ENCODE results near the gene DNAAF5. TPM values are rescaled to one million over a fixed set of nuclear protein-coding genes. Genes with fewer than 3 reads are reported as not detected.

The DNAAF5 gene
- total and polyA plus RNA-seq, 2 of the 4 experiments (the other 2 are of a cell fraction), result 12.4 to 32.6 TPM

GRCh38 chr7:750111-750905, 23.8 kb downstream of the DNAAF5 start:
- ChIA-PET CTCF (no interaction called here), POLR2A (ENCODE audit: unreplicated experiment) (no interaction called here)
- Histone ChIP-seq H3K14ac (replicated peaks; ENCODE audit: low read depth, low read length) (no peak overlapping the region), H2BK20ac (ENCODE audit: low read depth, low read length) (no peak overlapping the region), H2AFZ (replicated peaks; ENCODE audit: low read length, poor library complexity) (no peak overlapping the region), H4K20me1 (ENCODE audit: insufficient read depth, low read length) (peaks cover 6% of the 10 kb centered on the region), H3K27me3 (ENCODE audit: control insufficient read depth, insufficient read depth, low read length) (no peaks in the 10 kb centered on the region), H4K5ac (ENCODE audit: low read depth, low read length) (no peak overlapping the region), H2AK5ac (ENCODE audit: low read depth, low read length) (no peak overlapping the region), H4K8ac (ENCODE audit: low read depth in 2 of 2, low read length in 2 of 2) (no peak overlapping the region), H2BK120ac (ENCODE audit: low read depth, low read length) (no peak overlapping the region), H2BK5ac (ENCODE audit: low read depth, low read length, poor library complexity, severe bottlenecking) (no peak overlapping the region), H3K36me3 (ENCODE audit: control insufficient read depth, insufficient read depth, low read length) (peaks cover 26% of the 10 kb centered on the region), H3K9ac (ENCODE audit: low read depth, low read length) (no peak overlapping the region), H3K27ac (ENCODE audit: insufficient read depth, low read length) (no peak overlapping the region), H3K4me3 (ENCODE audit: insufficient read depth, low read depth, low read length) (no peak overlapping the region), H3K4ac (ENCODE audit: low read depth, low read length) (no peak overlapping the region), H3K79me1 (ENCODE audit: low read depth in 1 of 2, low read length in 2 of 2) (peaks cover 14 to 40% of the 10 kb centered on the region in 2 experiments; a peak in 3 of 4 replicates), H2AK9ac (replicated peaks; ENCODE audit: low read depth, low read length, poor library complexity) (no peak overlapping the region), H3K18ac (ENCODE audit: low read depth, low read length) (no peak overlapping the region), H3K56ac (ENCODE audit: extremely low read depth, insufficient read depth, low read length) (no peak overlapping the region), H3K4me2 (ENCODE audit: low read depth, low read length) (no peak overlapping the region), H4K91ac (ENCODE audit: insufficient read depth, low read depth, low read length) (no peak overlapping the region), H3K9me3 (ENCODE audit: control insufficient read depth, insufficient read depth, low read length) (no peaks in the 10 kb centered on the region), H3K9me1 (ENCODE audit: insufficient read depth, low read length) (peaks cover 10% of the 10 kb centered on the region; the same call in 1 of the 2 replicates), H2BK15ac (ENCODE audit: low read depth, low read length) (no peak overlapping the region), H3K23ac (ENCODE audit: low read depth, low read length) (no peak overlapping the region), H3K4me1 (ENCODE audit: control insufficient read depth, insufficient read depth, low read length) (no peaks in the 10 kb centered on the region)
- BruUV-seq (replicated peaks), result no TSS peak
- dilution Hi-C loops (cut with HindIII; ENCODE audit: low sequenced_read_pairs, unreplicated experiment), result no loop called here
- WGBS, 2 experiments (ENCODE audit: extremely low coverage in 2 of 2, insufficient read length in 1 of 2), result 94% methylated on average over 19 of the region's 26 CpGs; no CpG with 5 or more reads in 1 of the 2 experiments
- intact Hi-C loops (cut with micrococcal nuclease), result no loop called here
- no peak for DNase-seq
- in situ Hi-C loops (cut with MboI; ENCODE audit: low sequenced_read_pairs), result no loop called here
- TF ChIP-seq ELK1 (IDR thresholded peaks at IDR 0.05; ENCODE audit: borderline replicate concordance, low read depth, low read length) (no peak), MXI1 (IDR thresholded peaks at IDR 0.05; ENCODE audit: borderline replicate concordance, low read depth, low read length) (no peak), CHD1 (IDR thresholded peaks at IDR 0.05; ENCODE audit: low read depth, low read length) (no peak), SMC3 (IDR thresholded peaks at IDR 0.05; ENCODE audit: low read depth, low read length) (no peak), RFX5 (IDR thresholded peaks at IDR 0.05; ENCODE audit: low read depth, low read length) (no peak), BHLHE40 (IDR thresholded peaks at IDR 0.05; ENCODE audit: low read depth, low read length) (no peak), POLR2A (IDR thresholded peaks at IDR 0.05; ENCODE audit: low read depth, low read length) (no peak), MAFK (IDR thresholded peaks at IDR 0.05; ENCODE audit: low read depth, low read length) (no peak), NFE2L2 (IDR thresholded peaks at IDR 0.05; ENCODE audit: low read depth, low read length) (no peak), MAZ (IDR thresholded peaks at IDR 0.05; ENCODE audit: borderline replicate concordance, low read depth, low read length) (no peak), CTCF (conservative IDR thresholded peaks at IDR 0.05; ENCODE audit: low read depth, low read length) (no peak), RAD21 (IDR thresholded peaks at IDR 0.05; ENCODE audit: low read length) (no peak), RCOR1 (IDR thresholded peaks at IDR 0.05; ENCODE audit: insufficient replicate concordance, low read length) (no peak), USF2 (IDR thresholded peaks at IDR 0.05; ENCODE audit: low read depth, low read length) (no peak), FOS (IDR thresholded peaks at IDR 0.05; ENCODE audit: low read depth, low read length) (no peak), CEBPB (IDR thresholded peaks at IDR 0.05; ENCODE audit: low read depth, low read length) (no peak)
- ATAC-seq (ENCODE audit: low read depth), result no peak
